SK-N-SH (cell line): Measurements from ENCODE around the gene TMEM88.

Source experiments
- MXI1 ChIP-seq: IDR thresholded peaks from 2 replicates; pipeline ENCODE4 v1.6.1; 2012; ENCODE audit warnings: mild to moderate bottlenecking, low read depth, low read length, improper control_type of control experiment
- RCOR1 ChIP-seq: fragments of 150-350 bp; IDR thresholded peaks from 2 replicates; pipeline ENCODE4 v1.6.1; 2017; ENCODE audit warnings: antibody characterized with exemption, low read length

DNA sequence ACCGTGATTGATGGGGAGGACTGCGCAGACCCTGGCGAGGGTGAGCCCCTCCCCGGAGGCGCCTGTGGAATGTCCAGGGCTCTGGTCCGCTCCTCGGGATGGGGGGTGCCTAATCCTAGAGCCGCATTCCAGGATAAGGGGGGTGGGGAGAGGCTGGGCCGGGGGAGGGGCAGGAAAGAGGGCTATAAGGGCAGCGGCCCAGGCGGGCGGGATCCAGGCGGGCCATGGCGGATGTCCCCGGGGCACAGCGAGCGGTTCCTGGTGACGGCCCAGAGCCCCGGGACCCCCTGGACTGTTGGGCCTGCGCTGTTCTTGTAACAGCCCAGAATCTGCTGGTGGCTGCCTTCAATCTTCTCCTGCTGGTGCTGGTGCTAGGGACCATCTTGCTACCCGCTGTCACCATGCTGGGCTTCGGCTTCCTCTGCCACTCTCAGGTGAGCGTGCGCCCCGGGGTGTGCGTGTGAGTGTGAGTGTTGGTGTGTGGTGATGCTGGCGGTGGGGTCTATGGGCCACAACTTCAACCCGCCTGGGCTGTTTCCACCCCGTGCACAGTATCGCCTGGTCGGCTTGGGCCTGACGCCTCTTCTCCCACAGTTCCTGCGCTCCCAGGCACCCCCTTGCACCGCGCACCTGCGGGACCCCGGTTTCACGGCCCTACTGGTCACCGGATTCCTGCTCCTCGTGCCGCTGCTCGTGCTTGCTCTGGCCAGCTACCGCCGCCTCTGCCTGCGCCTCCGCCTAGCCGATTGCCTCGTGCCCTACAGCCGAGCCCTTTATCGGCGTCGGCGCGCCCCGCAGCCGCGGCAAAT lies at the start of gene TMEM88:
- TF ChIP-seq RCOR1 (no peak), MXI1 (no peak)
